Neural cell (in vitro differentiated cells): ENCODE results near the gene COL3A1. TPM values are rescaled to one million over a fixed set of nuclear protein-coding genes. Genes with fewer than 3 reads are reported as not detected.

Experiments
- H2AFZ ChIP-seq: fragments of 200-600, 300-800 bp; sonication (generic), shearing (Covaris generic); 2 replicates; pipeline ENCODE4 v1.6.0; 2014; ENCODE audit warnings: low read depth, mild to moderate bottlenecking, antibody characterized with exemption, low read length, moderate library complexity
- H3F3A ChIP-seq: fragments of 200-600 bp; shearing (Covaris generic); 2 replicates; pipeline ENCODE4 v1.6.1; 2016; ENCODE audit warnings: mild to moderate bottlenecking, moderate library complexity, mixed read lengths, antibody characterized with exemption, low read length; ENCODE audit not compliant: insufficient read depth, poor library complexity, severe bottlenecking
- H3K27ac ChIP-seq: fragments of 200-600, 300-800 bp; sonication (generic), shearing (Covaris generic); 2 replicates; pipeline ENCODE4 v1.5.1; 2014; ENCODE audit warnings: mild to moderate bottlenecking, low read length, moderate library complexity
- H3K27me3 ChIP-seq: fragments of 300-800, 200-600 bp; sonication (generic), shearing (Covaris generic); 2 replicates; pipeline ENCODE4 v1.6.0; 2014; ENCODE audit warnings: mild to moderate bottlenecking, low read depth, low read length, moderate library complexity; ENCODE audit not compliant: insufficient read depth
- H3K36me3 ChIP-seq: fragments of 300-800, 200-600 bp; sonication (generic), shearing (Covaris generic); 2 replicates; pipeline ENCODE4 v1.5.1; 2014; ENCODE audit warnings: mild to moderate bottlenecking, antibody characterized with exemption, low read length, moderate library complexity; ENCODE audit not compliant: insufficient read depth
- H3K4me2 ChIP-seq: fragments of 300-800, 200-600 bp; sonication (generic), shearing (Covaris generic); 2 replicates; pipeline ENCODE4 v1.6.0; 2014; ENCODE audit warnings: mild to moderate bottlenecking, low read length
- H3K4me3 ChIP-seq: fragments of 300-800, 200-600 bp; sonication (generic), shearing (Covaris generic); 2 replicates; pipeline ENCODE4 v1.5.1; 2014; ENCODE audit warnings: mild to moderate bottlenecking, low read length, moderate library complexity
- H3K79me2 ChIP-seq: fragments of 200-600 bp; shearing (Covaris generic); replicated peaks from 2 replicates; pipeline ENCODE4 v1.6.0; 2014; ENCODE audit warnings: mild to moderate bottlenecking, low read length, moderate library complexity; ENCODE audit not compliant: insufficient read depth
- H3K9ac ChIP-seq: fragments of 300-800, 200-600 bp; sonication (generic), shearing (Covaris generic); 2 replicates; pipeline ENCODE4 v1.6.1; 2016; ENCODE audit warnings: mild to moderate bottlenecking, low read length, mixed read lengths
- H3K9me2 ChIP-seq: fragments of 200-600 bp; shearing (Covaris generic); 2 replicates; pipeline ENCODE4 v1.6.1; 2016; ENCODE audit warnings: mild to moderate bottlenecking, low read length, mixed read lengths; ENCODE audit not compliant: insufficient read depth
- H3K9me3 ChIP-seq: fragments of 200-600, 300-800 bp; sonication (generic), shearing (Covaris generic); 2 replicates; pipeline ENCODE4 v1.6.1; 2016; ENCODE audit warnings: mild to moderate bottlenecking, mixed run types, low read length, moderate library complexity, mixed read lengths
- H4K20me1 ChIP-seq: fragments of 200-600 bp; shearing (Covaris generic); 2 replicates; pipeline ENCODE4 v1.6.1; 2016; ENCODE audit warnings: mild to moderate bottlenecking, mixed run types; ENCODE audit not compliant: insufficient read depth
- EP300 ChIP-seq: fragments of 450-650 bp; conservative IDR thresholded peaks from 2 replicates; pipeline ENCODE4 v1.6.1; 2014; ENCODE audit warnings: antibody characterized with exemption, mild to moderate bottlenecking, moderate library complexity; ENCODE audit not compliant: poor library complexity, severe bottlenecking
- EZH2 ChIP-seq: fragments of 200-600, 300-800 bp; shearing (Covaris generic), sonication (generic); IDR thresholded peaks from 2 replicates; pipeline ENCODE4 v1.6.1; 2014; ENCODE audit warnings: antibody characterized with exemption, low read length, borderline replicate concordance, mild to moderate bottlenecking; ENCODE audit not compliant: insufficient read depth, poor library complexity, severe bottlenecking
- MXI1 ChIP-seq: fragments of 450-650 bp; conservative IDR thresholded peaks from 2 replicates; pipeline ENCODE4 v1.6.1; 2014; ENCODE audit warnings: antibody characterized with exemption, mild to moderate bottlenecking; ENCODE audit not compliant: poor library complexity, severe bottlenecking
- POLR2AphosphoS5 ChIP-seq: IDR thresholded peaks from 2 replicates; pipeline ENCODE4 v1.6.1; 2012
- RAD21 ChIP-seq: fragments of 450-650 bp; conservative IDR thresholded peaks from 2 replicates; pipeline ENCODE4 v1.6.1; 2014; ENCODE audit warnings: antibody characterized with exemption, mild to moderate bottlenecking, moderate library complexity
- SMC3 ChIP-seq: fragments of 450-650 bp; conservative IDR thresholded peaks from 2 replicates; pipeline ENCODE4 v1.6.1; 2014; ENCODE audit warnings: antibody characterized with exemption, mild to moderate bottlenecking, moderate library complexity; ENCODE audit not compliant: poor library complexity
- TAF1 ChIP-seq: IDR thresholded peaks from 2 replicates; pipeline ENCODE4 v1.6.1; 2012; ENCODE audit warnings: low read depth
- polyA plus RNA-seq: library from polyadenylated mRNA; depleted of rRNA; stranded (reverse); fragments of >200 nt; gene quantifications from 2 replicates; pipeline ENCODE4 v1.2.3, GENCODE V29; 2014
- TF ChIP-seq, protein P1 (sequence below): IDR thresholded peaks from 2 replicates; pipeline ENCODE4 v1.6.1; 2012; ENCODE audit warnings: borderline replicate concordance
- TF ChIP-seq, protein P2 (sequence below): fragments of 450-650 bp; IDR thresholded peaks from 2 replicates; pipeline ENCODE4 v1.5.1; 2014; ENCODE audit warnings: antibody characterized with exemption, mild to moderate bottlenecking, moderate library complexity; ENCODE audit not compliant: poor library complexity, severe bottlenecking

Gene COL3A1
- polyA plus RNA-seq, 1 donor from 2014 or later: 1.3 TPM

DNA sequence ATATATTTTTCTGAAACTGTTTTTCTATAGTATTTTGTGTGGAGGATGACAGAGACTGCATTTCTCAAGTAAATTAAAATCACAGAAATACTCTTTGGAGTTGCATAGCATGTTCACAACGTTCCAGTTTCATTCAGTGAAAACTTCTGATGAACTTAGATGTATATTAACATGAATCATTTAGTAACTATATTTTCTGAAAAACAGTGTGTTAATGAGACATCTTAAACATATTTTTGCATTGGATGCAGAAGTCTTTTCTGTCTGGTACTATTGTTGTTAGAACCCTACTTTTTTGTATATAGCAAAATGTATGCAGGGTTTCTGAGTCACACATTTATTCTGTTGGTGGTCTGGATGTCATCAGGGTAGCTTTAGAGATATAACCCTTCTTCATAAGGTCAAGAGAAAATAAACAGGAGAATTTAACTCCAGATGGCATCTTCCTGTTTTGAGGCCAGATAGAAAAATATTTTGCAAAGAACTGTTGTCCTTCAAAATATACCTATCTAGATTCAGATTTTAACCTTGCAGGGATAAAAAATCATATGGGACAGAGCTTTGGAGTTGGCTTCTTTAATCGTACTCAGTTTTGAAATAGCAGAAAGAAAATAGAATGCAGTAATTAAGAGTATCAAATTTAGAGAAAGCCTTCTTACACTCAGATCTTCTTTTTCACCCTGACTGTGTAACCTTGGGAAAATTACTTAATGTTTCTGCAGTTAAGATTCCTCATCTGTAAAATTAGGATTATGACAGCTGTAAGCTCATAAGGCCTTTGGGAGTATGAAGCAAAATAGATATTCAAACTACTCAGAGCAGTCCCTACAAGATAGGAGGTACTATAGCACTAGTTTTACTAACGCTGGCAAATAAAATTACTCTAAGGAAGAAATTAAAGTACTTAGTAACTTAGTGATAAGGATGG, 5.3 kb downstream of the COL3A1 start:
- H4K20me1 ChIP-seq: no peaks in the 10 kb centered on the region
- H3K27ac ChIP-seq: no peak overlapping the region
- no peaks in the 10 kb centered on the region for H3F3A ChIP-seq
- no peaks in the 10 kb centered on the region for H3K9me2 ChIP-seq
- H3K9me3 ChIP-seq: no peaks in the 10 kb centered on the region
- H3K4me3 ChIP-seq: no peak overlapping the region
- no peaks in the 10 kb centered on the region for H3K36me3 ChIP-seq
- no peaks in the 10 kb centered on the region for H3K79me2 ChIP-seq
- H3K27me3 ChIP-seq: no peaks in the 10 kb centered on the region
- H3K9ac ChIP-seq: no peak overlapping the region
- no peak overlapping the region for H2AFZ ChIP-seq
- H3K4me2 ChIP-seq: no peak overlapping the region
- TF ChIP-seq, protein P1, sequence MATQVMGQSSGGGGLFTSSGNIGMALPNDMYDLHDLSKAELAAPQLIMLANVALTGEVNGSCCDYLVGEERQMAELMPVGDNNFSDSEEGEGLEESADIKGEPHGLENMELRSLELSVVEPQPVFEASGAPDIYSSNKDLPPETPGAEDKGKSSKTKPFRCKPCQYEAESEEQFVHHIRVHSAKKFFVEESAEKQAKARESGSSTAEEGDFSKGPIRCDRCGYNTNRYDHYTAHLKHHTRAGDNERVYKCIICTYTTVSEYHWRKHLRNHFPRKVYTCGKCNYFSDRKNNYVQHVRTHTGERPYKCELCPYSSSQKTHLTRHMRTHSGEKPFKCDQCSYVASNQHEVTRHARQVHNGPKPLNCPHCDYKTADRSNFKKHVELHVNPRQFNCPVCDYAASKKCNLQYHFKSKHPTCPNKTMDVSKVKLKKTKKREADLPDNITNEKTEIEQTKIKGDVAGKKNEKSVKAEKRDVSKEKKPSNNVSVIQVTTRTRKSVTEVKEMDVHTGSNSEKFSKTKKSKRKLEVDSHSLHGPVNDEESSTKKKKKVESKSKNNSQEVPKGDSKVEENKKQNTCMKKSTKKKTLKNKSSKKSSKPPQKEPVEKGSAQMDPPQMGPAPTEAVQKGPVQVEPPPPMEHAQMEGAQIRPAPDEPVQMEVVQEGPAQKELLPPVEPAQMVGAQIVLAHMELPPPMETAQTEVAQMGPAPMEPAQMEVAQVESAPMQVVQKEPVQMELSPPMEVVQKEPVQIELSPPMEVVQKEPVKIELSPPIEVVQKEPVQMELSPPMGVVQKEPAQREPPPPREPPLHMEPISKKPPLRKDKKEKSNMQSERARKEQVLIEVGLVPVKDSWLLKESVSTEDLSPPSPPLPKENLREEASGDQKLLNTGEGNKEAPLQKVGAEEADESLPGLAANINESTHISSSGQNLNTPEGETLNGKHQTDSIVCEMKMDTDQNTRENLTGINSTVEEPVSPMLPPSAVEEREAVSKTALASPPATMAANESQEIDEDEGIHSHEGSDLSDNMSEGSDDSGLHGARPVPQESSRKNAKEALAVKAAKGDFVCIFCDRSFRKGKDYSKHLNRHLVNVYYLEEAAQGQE: no peak
- TF ChIP-seq EP300 (no peak), TAF1 (no peak), MXI1 (no peak), RAD21 (no peak), EZH2 (no peak), SMC3 (no peak), POLR2AphosphoS5 (no peak)
- TF ChIP-seq, protein P2, sequence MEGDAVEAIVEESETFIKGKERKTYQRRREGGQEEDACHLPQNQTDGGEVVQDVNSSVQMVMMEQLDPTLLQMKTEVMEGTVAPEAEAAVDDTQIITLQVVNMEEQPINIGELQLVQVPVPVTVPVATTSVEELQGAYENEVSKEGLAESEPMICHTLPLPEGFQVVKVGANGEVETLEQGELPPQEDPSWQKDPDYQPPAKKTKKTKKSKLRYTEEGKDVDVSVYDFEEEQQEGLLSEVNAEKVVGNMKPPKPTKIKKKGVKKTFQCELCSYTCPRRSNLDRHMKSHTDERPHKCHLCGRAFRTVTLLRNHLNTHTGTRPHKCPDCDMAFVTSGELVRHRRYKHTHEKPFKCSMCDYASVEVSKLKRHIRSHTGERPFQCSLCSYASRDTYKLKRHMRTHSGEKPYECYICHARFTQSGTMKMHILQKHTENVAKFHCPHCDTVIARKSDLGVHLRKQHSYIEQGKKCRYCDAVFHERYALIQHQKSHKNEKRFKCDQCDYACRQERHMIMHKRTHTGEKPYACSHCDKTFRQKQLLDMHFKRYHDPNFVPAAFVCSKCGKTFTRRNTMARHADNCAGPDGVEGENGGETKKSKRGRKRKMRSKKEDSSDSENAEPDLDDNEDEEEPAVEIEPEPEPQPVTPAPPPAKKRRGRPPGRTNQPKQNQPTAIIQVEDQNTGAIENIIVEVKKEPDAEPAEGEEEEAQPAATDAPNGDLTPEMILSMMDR: no peak

DNA sequence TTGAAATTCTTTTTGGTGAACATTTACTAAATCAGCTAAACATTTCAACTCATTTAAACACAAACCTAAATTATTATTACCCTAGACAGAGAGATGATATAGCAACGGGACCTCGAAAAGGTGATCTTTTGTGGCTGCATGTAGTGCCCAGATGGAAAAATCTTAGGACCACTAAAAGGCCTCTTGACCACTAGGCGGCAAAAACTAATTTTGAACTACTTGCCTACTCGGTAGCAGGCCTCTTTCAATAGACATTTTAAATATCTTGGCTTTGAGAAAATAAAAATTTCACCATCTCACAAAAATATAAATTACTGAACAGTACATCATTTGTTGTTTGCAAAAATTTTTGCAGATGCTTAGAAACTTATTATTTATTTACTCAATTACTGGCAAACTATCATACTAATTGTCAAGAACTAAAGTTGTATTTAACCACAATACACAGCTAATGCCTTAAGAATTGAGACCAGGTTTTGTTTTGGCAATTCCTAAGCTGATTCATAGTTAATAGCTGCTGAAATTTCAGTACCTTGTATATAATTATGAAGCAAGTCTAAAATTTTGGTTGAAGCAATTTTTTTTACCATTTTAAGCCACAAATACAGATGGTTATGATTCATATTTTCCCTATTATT, 9.4 kb downstream of the COL3A1 start:
- TF ChIP-seq EP300: no peak
- TF ChIP-seq MXI1: no peak
- TF ChIP-seq SMC3: no peak
- TF ChIP-seq EZH2: no peak
- TF ChIP-seq, protein P2: no peak
- no peak for TF ChIP-seq TAF1
- TF ChIP-seq POLR2AphosphoS5: no peak
- no peak for TF ChIP-seq RAD21
- TF ChIP-seq, protein P1: no peak
- Histone ChIP-seq H4K20me1 (no peaks in the 10 kb centered on the region), H3K27ac (no peak overlapping the region), H3K79me2 (no peaks in the 10 kb centered on the region), H3K4me2 (no peak overlapping the region), H3K4me3 (no peak overlapping the region), H3K36me3 (no peaks in the 10 kb centered on the region), H3F3A (no peaks in the 10 kb centered on the region), H2AFZ (no peak overlapping the region), H3K9ac (no peak overlapping the region), H3K9me3 (no peaks in the 10 kb centered on the region), H3K9me2 (no peaks in the 10 kb centered on the region), H3K27me3 (no peaks in the 10 kb centered on the region)
